SK-N-MC (cell line): ENCODE results near the gene MTFR2.

Experiments used
- EZH2 ChIP-seq: fragments of 200-600 bp; sonication (generic); IDR thresholded peaks from one replicate; pipeline ENCODE4 v1.6.1; 2017; ENCODE audit warnings: antibody characterized with exemption
- POLR2AphosphoS5 ChIP-seq: IDR thresholded peaks from 2 replicates; pipeline ENCODE4 v1.6.1; 2012; ENCODE audit warnings: mild to moderate bottlenecking, low read depth, low read length, borderline replicate concordance

DNA sequence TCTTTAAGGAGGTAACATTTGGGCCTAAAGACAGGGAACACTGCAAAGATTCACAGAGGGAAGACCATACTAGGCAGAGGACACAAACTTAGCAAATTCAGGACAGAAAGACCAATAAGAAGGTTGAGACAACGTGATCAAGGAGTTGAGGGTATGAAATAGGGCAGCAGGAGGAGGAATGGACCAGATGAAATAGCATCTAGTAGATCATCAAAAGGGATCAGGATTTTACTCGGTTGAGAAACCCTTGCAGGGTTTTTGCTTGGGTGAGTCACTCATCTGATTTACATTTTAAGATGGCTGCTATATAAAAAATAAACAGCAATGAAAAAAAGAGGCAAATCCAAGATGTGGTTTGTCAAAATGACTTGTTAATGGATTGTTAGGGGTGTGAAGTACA lies 34.8 kb upstream of the MTFR2 start:
- TF ChIP-seq EZH2: no peak
- no peak for TF ChIP-seq POLR2AphosphoS5
